Liver (tissue), 9 donors: ENCODE data around the gene ANTXR1. TPM values are rescaled to one million over a fixed set of nuclear protein-coding genes. Genes with fewer than 3 reads are reported as not detected.

Source experiments
- DNase-seq: peaks from one replicate; pipeline ENCODE4 v3.0.0-alpha.2; 2017; ENCODE audit warnings: low spot score
- H3K27ac ChIP-seq, 2 donors: one replicate each; pipeline ENCODE4 v1.7.0; 2013; ENCODE audit warnings: inconsistent platforms in 2 of 2, low read length in 2 of 2, control low read depth in 1 of 2, low read depth in 1 of 2, mild to moderate bottlenecking in 1 of 2
- H3K27me3 ChIP-seq, 4 donors: one replicate each; pipeline versions ENCODE4 v1.6.1 to v1.7.0; 2013; ENCODE audit warnings: low read length in 3 of 4, inconsistent platforms in 1 of 4, mild to moderate bottlenecking in 1 of 4, moderate library complexity in 1 of 4; ENCODE audit not compliant: control insufficient read depth in 4 of 4, insufficient read depth in 4 of 4
- H3K36me3 ChIP-seq, 4 donors: one replicate each; pipeline versions ENCODE4 v1.6.1 to v1.7.0; 2013; ENCODE audit warnings: low read length in 3 of 4, mild to moderate bottlenecking in 3 of 4, low read depth in 1 of 4, moderate library complexity in 1 of 4; ENCODE audit not compliant: control insufficient read depth in 4 of 4, insufficient read depth in 3 of 4
- H3K4me1 ChIP-seq, 4 donors: one replicate each; pipeline versions ENCODE4 v1.6.1 to v1.7.0; 2013; ENCODE audit warnings: low read length in 3 of 4, mild to moderate bottlenecking in 3 of 4, moderate library complexity in 1 of 4; ENCODE audit not compliant: control insufficient read depth in 4 of 4, insufficient read depth in 4 of 4
- H3K4me3 ChIP-seq, 3 donors: one replicate each; pipeline versions ENCODE4 v1.6.1 to v1.7.0; 2013; ENCODE audit warnings: low read length in 3 of 3, control low read depth in 1 of 3, low read depth in 1 of 3, mild to moderate bottlenecking in 1 of 3
- H3K9ac ChIP-seq, 2 donors: one replicate each; pipeline ENCODE4 v1.7.0; 2013; ENCODE audit warnings: low read length in 2 of 2, mild to moderate bottlenecking in 2 of 2, moderate library complexity in 2 of 2, control low read depth in 1 of 2, low read depth in 1 of 2
- H3K9me3 ChIP-seq, 4 donors: one replicate each; pipeline versions ENCODE4 v1.6.1 to v1.7.0; 2013; ENCODE audit warnings: low read length in 3 of 4; ENCODE audit not compliant: control insufficient read depth in 4 of 4
- FOXA2 ChIP-seq: IDR thresholded peaks from 2 replicates; pipeline ENCODE4 v1.6.1; 2016; ENCODE audit warnings: antibody characterized with exemption
- HNF4G ChIP-seq: IDR thresholded peaks from 2 replicates; pipeline ENCODE4 v1.6.1; 2016; ENCODE audit warnings: antibody characterized with exemption
- JUND ChIP-seq, 2 donors: IDR thresholded peaks; 2 replicates each; pipeline ENCODE4 v1.6.1; 2016; ENCODE audit warnings: antibody characterized with exemption in 2 of 2
- RAD21 ChIP-seq, 2 donors: IDR thresholded peaks; 2 replicates each; pipeline ENCODE4 v1.6.1; 2016; ENCODE audit warnings: antibody characterized with exemption in 2 of 2, mild to moderate bottlenecking in 2 of 2
- RXRA ChIP-seq, 2 donors: IDR thresholded peaks; 2 replicates each; pipeline ENCODE4 v1.6.1; 2017 to 2018; ENCODE audit warnings: antibody characterized with exemption in 2 of 2, mild to moderate bottlenecking in 1 of 2
- SP1 ChIP-seq: IDR thresholded peaks from 2 replicates; pipeline ENCODE4 v1.6.1; 2018; ENCODE audit warnings: antibody characterized with exemption, mild to moderate bottlenecking
- YY1 ChIP-seq: IDR thresholded peaks from 2 replicates; pipeline ENCODE4 v1.6.1; 2016; ENCODE audit warnings: antibody characterized with exemption, mild to moderate bottlenecking
- WGBS: extraction: QIAGEN DNeasy Blood & Tissue Kit; methylation state at CpG from one replicate; pipeline ENCODE4 v1.1.7; 2013; 5-methylcytosine and 5-hydroxymethylcytosine counted together
- polyA plus RNA-seq, 2 donors: library from polyadenylated mRNA; stranded (reverse) in 1 of 2; unstranded in 1 of 2; fragments of 200-250 nt in 1 of 2; fragments of >200 nt in 1 of 2; fragmentation: Nextera tagmentation in 1 of 2; extraction: Ambion mirVana in 1 of 2; gene quantifications; one replicate each; pipeline versions ENCODE4 v1.2.1 to v1.2.3, GENCODE V29; 2013 to 2015
- total RNA-seq, 2 donors: library from RNA; depleted of rRNA; stranded (reverse); fragments of >200 nt; gene quantifications; one replicate each; pipeline ENCODE4 v1.2.3, GENCODE V29; 2014
- TF ChIP-seq, protein P1 (sequence below): fragments of 150-350 bp; IDR thresholded peaks from 2 replicates; pipeline ENCODE4 v1.5.1; 2017; ENCODE audit warnings: improper control_type of control experiment, low read depth, low read length; ENCODE audit not compliant: missing input control
- TF ChIP-seq, protein P2 (sequence below): IDR thresholded peaks from 2 replicates; pipeline ENCODE4 v1.6.1; 2016; ENCODE audit warnings: antibody characterized with exemption, mild to moderate bottlenecking
- TF ChIP-seq, protein P3 (sequence below): IDR thresholded peaks from 2 replicates; pipeline ENCODE4 v1.6.1; 2016; ENCODE audit warnings: antibody characterized with exemption
- TF ChIP-seq, protein P4 (sequence below): IDR thresholded peaks from 2 replicates; pipeline ENCODE4 v1.6.1; 2016; ENCODE audit warnings: antibody characterized with exemption
- donor health status: healthy.
- donor health status: healthy.
- donor health status: healthy.
- donor health status: healthy.
- donor health status: healthy.

The ANTXR1 gene
- total and polyA plus RNA-seq, 4 donors, result 0.60 to 3.6 (median 1.8) TPM

DNA sequence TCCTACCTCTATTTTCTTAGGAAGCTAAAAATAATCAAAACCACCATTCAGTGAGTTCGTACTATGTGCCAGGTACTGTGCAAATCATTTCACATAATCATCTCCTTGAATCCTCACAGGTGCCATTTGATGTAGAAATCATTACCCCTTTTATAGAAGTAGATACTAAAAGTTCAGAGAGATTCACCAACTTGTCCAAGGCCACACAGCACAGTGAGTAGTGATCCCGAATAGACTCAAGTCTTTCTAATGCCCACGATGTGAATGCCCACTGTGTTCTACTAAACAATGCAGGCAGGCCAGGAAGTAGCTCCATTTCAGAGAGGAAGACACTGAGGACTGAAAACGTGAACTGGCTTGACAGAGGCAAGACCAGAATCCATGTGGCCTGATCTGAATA lies 68.8 kb downstream of the ANTXR1 start:
- H3K9ac ChIP-seq, result no peak overlapping the region
- no peak for DNase-seq
- H3K9me3 ChIP-seq, result no peaks in the 10 kb centered on the region
- H3K27ac ChIP-seq, result no peak overlapping the region
- WGBS, result 84% methylated on average over 4 of the region's 4 CpGs
- TF ChIP-seq SP1 (no peak), YY1 (no peak), FOXA2 (no peak), HNF4G (no peak), JUND (IDR thresholded peaks at IDR 0.05) (no peak), RXRA (IDR thresholded peaks at IDR 0.05) (no peak)
- TF ChIP-seq, protein P1, sequence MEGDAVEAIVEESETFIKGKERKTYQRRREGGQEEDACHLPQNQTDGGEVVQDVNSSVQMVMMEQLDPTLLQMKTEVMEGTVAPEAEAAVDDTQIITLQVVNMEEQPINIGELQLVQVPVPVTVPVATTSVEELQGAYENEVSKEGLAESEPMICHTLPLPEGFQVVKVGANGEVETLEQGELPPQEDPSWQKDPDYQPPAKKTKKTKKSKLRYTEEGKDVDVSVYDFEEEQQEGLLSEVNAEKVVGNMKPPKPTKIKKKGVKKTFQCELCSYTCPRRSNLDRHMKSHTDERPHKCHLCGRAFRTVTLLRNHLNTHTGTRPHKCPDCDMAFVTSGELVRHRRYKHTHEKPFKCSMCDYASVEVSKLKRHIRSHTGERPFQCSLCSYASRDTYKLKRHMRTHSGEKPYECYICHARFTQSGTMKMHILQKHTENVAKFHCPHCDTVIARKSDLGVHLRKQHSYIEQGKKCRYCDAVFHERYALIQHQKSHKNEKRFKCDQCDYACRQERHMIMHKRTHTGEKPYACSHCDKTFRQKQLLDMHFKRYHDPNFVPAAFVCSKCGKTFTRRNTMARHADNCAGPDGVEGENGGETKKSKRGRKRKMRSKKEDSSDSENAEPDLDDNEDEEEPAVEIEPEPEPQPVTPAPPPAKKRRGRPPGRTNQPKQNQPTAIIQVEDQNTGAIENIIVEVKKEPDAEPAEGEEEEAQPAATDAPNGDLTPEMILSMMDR, result no peak
- TF ChIP-seq, protein P2, sequence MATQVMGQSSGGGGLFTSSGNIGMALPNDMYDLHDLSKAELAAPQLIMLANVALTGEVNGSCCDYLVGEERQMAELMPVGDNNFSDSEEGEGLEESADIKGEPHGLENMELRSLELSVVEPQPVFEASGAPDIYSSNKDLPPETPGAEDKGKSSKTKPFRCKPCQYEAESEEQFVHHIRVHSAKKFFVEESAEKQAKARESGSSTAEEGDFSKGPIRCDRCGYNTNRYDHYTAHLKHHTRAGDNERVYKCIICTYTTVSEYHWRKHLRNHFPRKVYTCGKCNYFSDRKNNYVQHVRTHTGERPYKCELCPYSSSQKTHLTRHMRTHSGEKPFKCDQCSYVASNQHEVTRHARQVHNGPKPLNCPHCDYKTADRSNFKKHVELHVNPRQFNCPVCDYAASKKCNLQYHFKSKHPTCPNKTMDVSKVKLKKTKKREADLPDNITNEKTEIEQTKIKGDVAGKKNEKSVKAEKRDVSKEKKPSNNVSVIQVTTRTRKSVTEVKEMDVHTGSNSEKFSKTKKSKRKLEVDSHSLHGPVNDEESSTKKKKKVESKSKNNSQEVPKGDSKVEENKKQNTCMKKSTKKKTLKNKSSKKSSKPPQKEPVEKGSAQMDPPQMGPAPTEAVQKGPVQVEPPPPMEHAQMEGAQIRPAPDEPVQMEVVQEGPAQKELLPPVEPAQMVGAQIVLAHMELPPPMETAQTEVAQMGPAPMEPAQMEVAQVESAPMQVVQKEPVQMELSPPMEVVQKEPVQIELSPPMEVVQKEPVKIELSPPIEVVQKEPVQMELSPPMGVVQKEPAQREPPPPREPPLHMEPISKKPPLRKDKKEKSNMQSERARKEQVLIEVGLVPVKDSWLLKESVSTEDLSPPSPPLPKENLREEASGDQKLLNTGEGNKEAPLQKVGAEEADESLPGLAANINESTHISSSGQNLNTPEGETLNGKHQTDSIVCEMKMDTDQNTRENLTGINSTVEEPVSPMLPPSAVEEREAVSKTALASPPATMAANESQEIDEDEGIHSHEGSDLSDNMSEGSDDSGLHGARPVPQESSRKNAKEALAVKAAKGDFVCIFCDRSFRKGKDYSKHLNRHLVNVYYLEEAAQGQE, result no peak
- H3K27me3 ChIP-seq, result no peaks in the 10 kb centered on the region
- H3K36me3 ChIP-seq, result no peaks in the 10 kb centered on the region
- no peak overlapping the region for H3K4me3 ChIP-seq
- no peaks in the 10 kb centered on the region for H3K4me1 ChIP-seq

DNA sequence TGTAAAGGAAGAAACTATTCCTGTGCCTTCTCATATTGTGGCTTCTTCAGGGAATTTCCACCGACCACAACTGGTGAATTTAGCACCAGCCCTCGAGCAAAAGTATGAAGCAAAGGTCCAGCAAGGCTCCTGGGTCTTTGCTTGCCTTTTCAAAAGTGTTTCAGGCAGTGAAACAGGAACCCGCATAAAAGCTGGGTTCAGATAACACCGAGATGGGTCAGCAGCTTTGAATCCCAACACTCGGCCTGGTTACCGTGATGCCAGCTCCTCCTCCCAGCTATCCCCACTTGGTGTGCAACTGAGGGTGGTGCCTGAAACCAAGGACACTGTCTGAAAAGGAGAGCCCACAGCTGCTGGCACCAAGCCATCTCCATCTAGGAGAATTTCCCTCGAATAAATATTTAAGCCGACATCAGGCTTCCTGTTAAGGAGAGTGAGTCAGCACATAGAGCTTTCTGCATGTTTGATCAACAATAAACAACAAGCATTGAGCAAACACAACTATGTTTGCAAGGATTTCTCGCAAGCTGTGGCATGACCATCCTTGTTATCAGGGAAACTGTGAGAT lies 69.5 kb downstream of the ANTXR1 start:
- Histone ChIP-seq H3K27ac (no peak overlapping the region), H3K9me3 (no peaks in the 10 kb centered on the region), H3K9ac (no peak overlapping the region), H3K36me3 (no peaks in the 10 kb centered on the region), H3K4me3 (no peak overlapping the region), H3K4me1 (no peaks in the 10 kb centered on the region), H3K27me3 (peaks cover 0 to under 1% (median 0%) of the 10 kb centered on the region in 4 donors)
- TF ChIP-seq, protein P3, sequence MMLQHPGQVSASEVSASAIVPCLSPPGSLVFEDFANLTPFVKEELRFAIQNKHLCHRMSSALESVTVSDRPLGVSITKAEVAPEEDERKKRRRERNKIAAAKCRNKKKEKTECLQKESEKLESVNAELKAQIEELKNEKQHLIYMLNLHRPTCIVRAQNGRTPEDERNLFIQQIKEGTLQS, result no peak
- peak in 1 of 2 donors; percentile 6 for TF ChIP-seq RAD21 (IDR thresholded peaks at IDR 0.05)
- no peak for TF ChIP-seq YY1
- TF ChIP-seq, protein P4, sequence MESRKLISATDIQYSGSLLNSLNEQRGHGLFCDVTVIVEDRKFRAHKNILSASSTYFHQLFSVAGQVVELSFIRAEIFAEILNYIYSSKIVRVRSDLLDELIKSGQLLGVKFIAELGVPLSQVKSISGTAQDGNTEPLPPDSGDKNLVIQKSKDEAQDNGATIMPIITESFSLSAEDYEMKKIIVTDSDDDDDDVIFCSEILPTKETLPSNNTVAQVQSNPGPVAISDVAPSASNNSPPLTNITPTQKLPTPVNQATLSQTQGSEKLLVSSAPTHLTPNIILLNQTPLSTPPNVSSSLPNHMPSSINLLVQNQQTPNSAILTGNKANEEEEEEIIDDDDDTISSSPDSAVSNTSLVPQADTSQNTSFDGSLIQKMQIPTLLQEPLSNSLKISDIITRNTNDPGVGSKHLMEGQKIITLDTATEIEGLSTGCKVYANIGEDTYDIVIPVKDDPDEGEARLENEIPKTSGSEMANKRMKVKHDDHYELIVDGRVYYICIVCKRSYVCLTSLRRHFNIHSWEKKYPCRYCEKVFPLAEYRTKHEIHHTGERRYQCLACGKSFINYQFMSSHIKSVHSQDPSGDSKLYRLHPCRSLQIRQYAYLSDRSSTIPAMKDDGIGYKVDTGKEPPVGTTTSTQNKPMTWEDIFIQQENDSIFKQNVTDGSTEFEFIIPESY, result no peak
- no peak for DNase-seq
- 45% methylated on average over 9 of the region's 9 CpGs for WGBS
